K562 (cell line): Measurements from ENCODE around the gene CDCP1. TPM values are rescaled to one million over a fixed set of nuclear protein-coding genes. Genes with fewer than 3 reads are reported as not detected.
A peak's percentile ranks its signal among the peaks of the same experiment; 100 is the strongest.

Source experiments
- CAMTA2 ChIP-seq: fragments of 250-450 bp; sonication (Bioruptor Pico); conservative IDR thresholded peaks from 2 replicates; pipeline ENCODE4 v1.5.1; 2022
- CREM ChIP-seq: IDR thresholded peaks from 2 replicates; pipeline ENCODE4 v1.6.1; 2014; ENCODE audit warnings: antibody characterized with exemption, low read depth
- EZH2 ChIP-seq: IDR thresholded peaks from 2 replicates; pipeline ENCODE4 v1.6.1; 2012; ENCODE audit warnings: low read depth, mild to moderate bottlenecking, inconsistent platforms, low read length, borderline replicate concordance
- FOS ChIP-seq: IDR thresholded peaks from 3 replicates; pipeline ENCODE4 v1.6.1; 2011; ENCODE audit not compliant: insufficient read length; ENCODE audit errors: extremely low read depth
- KDM4B ChIP-seq, 2 experiments: fragments of 450-650 bp in 1 of 2; sonication (generic) in 1 of 2; IDR thresholded peaks; 2 replicates each; pipeline ENCODE4 v1.6.1; 2016 to 2017; ENCODE audit warnings: borderline replicate concordance in 2 of 2, antibody characterized with exemption in 1 of 2, low read depth in 1 of 2, mild to moderate bottlenecking in 1 of 2
- KDM5B ChIP-seq: fragments of 200-600 bp; sonication (generic); IDR thresholded peaks from 2 replicates; pipeline ENCODE4 v1.6.1; 2012; ENCODE audit warnings: low read depth, mild to moderate bottlenecking, moderate library complexity, low read length, control low read depth, inconsistent platforms; ENCODE audit not compliant: insufficient replicate concordance
- MCM2 ChIP-seq: fragments of 450-650 bp; IDR thresholded peaks from 2 replicates; pipeline ENCODE4 v1.6.1; 2017; ENCODE audit warnings: low read depth, mild to moderate bottlenecking
- NFRKB ChIP-seq: fragments of 450-650 bp; IDR thresholded peaks from 2 replicates; pipeline ENCODE4 v1.6.1; 2016; ENCODE audit warnings: low read depth
- NR2C2 ChIP-seq, 2 experiments: fragments of 200-800 bp in 1 of 2; sonication (Bioruptor generic) in 1 of 2; sonication (generic) in 1 of 2; formaldehyde crosslinking in 1 of 2; IDR thresholded peaks; 2 replicates each; pipeline versions ENCODE4 v1.6.1 to v1.8.0; 2016 to 2022; ENCODE audit warnings: mild to moderate bottlenecking in 1 of 2, missing compliant biosample characterization in 1 of 2, missing genetic modification characterization in 1 of 2, missing genetic modification reagents in 1 of 2
- NR3C1 ChIP-seq: sonication (generic); formaldehyde crosslinking; IDR thresholded peaks from 2 replicates; pipeline ENCODE4 v1.8.1; 2022; ENCODE audit warnings: missing genetic modification reagents
- NR4A1 ChIP-seq, 2 experiments: fragments of 250-450 bp in 1 of 2; fragments of 450-650 bp in 1 of 2; sonication (Bioruptor Pico) in 1 of 2; IDR thresholded peaks; 2 replicates each; pipeline versions ENCODE4 v1.4.0 to v1.6.1; 2016 to 2020; ENCODE audit warnings: mild to moderate bottlenecking in 2 of 2, missing compliant biosample characterization in 1 of 2, missing genetic modification characterization in 1 of 2, moderate library complexity in 1 of 2
- POLR2A ChIP-seq: fragments of 450-650 bp; conservative IDR thresholded peaks from 2 replicates; pipeline ENCODE4 v1.6.1; 2016
- RFX1 ChIP-seq: fragments of 450-650 bp; IDR thresholded peaks from 2 replicates; pipeline ENCODE4 v1.6.1; 2016; ENCODE audit warnings: mild to moderate bottlenecking, moderate library complexity
- RREB1 ChIP-seq: fragments of 250-450 bp; sonication (Bioruptor Pico); IDR thresholded peaks from 2 replicates; pipeline ENCODE4 v1.4.0; 2020
- TEAD1 ChIP-seq, 2 experiments: fragments of 450-650 bp in 1 of 2; sonication (generic) in 1 of 2; formaldehyde crosslinking; IDR thresholded peaks; 2 replicates each; pipeline versions ENCODE4 v1.4.0 to v1.8.0; 2020 to 2022; ENCODE audit warnings: mild to moderate bottlenecking in 2 of 2, missing genetic modification reagents in 1 of 2
- ZBTB26 ChIP-seq: fragments of 450-650 bp; formaldehyde crosslinking; IDR thresholded peaks from 2 replicates; pipeline ENCODE4 v1.4.0; 2022; ENCODE audit warnings: missing genetic modification characterization
- ZNF133 ChIP-seq: fragments of 250-450 bp; sonication (Bioruptor Pico); IDR thresholded peaks from 2 replicates; pipeline ENCODE4 v1.4.0; 2020; ENCODE audit warnings: mild to moderate bottlenecking
- ZNF583 ChIP-seq: fragments of 250-450 bp; sonication (Bioruptor Pico); IDR thresholded peaks from 2 replicates; pipeline ENCODE4 v1.4.0; 2020
- ZNF668 ChIP-seq: fragments of 250-450 bp; sonication (Bioruptor Pico); IDR thresholded peaks from 2 replicates; pipeline ENCODE4 v1.8.0; 2022; ENCODE audit warnings: mild to moderate bottlenecking, inconsistent platforms
- ZNF76 ChIP-seq: fragments of 250-450 bp; sonication (Bioruptor Pico); IDR thresholded peaks from 2 replicates; pipeline ENCODE4 v1.4.0; 2020; ENCODE audit warnings: mild to moderate bottlenecking, moderate library complexity, borderline replicate concordance
- polyA plus RNA-seq, 8 experiments: library from polyadenylated mRNA; depleted of rRNA in 4 of 8; stranded (reverse) in 5 of 8; unstranded in 3 of 8; fragments of >200 nt; fragmentation: Nextera tagmentation in 2 of 8; fragmentation: Illumina TruSeq in 1 of 8; extraction: Ambion mirVana in 2 of 8; extraction: Trizol in 1 of 8; gene quantifications; 2 replicates each; pipeline versions ENCODE4 v1.2.1 to v1.2.3, GENCODE V29; 2011 to 2014; ENCODE audit warnings: inconsistent platforms in 1 of 8, missing spikeins in 1 of 8
- total RNA-seq, 7 experiments: library from RNA; depleted of rRNA in 6 of 7; stranded (reverse); fragments of >200 nt in 6 of 7; fragmentation: Illumina TruSeq in 2 of 7; extraction: Trizol in 2 of 7; gene quantifications; 2 replicates each; pipeline versions ENCODE4 v1.2.1 to v1.2.3, GENCODE V29; 2011 to 2021; ENCODE audit warnings: low replicate concordance in 1 of 7
- TF ChIP-seq, protein P1 (sequence below): fragments of 250-450 bp; sonication (Bioruptor Pico); IDR thresholded peaks from 2 replicates; pipeline ENCODE4 v1.8.0; 2021; ENCODE audit warnings: moderate library complexity, mild to moderate bottlenecking, inconsistent platforms

Gene CDCP1
- total and polyA plus RNA-seq, 9 of the 15 experiments (the other 6 are each of a cell fraction or from before 2014, with no cell fraction given): 3.9 to 16.4 (median 5.2) TPM

- 0 out of 2 replicates have a peak, but pooled peaks have one; percentile 82 for TF ChIP-seq RREB1 (CRISPR knock-in tag)
- TF ChIP-seq POLR2A: peak; percentile 75
- peak; percentile 76 for TF ChIP-seq RFX1
- peak; percentile 84; the same call in 1 of the 2 replicates for TF ChIP-seq NR4A1 (CRISPR knock-in tag; IDR thresholded peaks at IDR 0.05)
- peak; percentile 72; the same call in 1 of the 2 replicates for TF ChIP-seq NR4A1 (tag; IDR thresholded peaks at IDR 0.05)
- TF ChIP-seq, protein P1, sequence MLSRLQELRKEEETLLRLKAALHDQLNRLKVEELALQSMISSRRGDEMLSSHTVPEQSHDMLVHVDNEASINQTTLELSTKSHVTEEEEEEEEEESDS (CRISPR knock-in tag): no peak
- peak; percentile 71; the same call in 1 of the 2 replicates for TF ChIP-seq ZNF76 (CRISPR knock-in tag)
- TF ChIP-seq NR3C1 (CRISPR knock-in tag): no peak
- TF ChIP-seq CAMTA2 (CRISPR knock-in tag): 0 out of 2 replicates have a peak, but pooled peaks have one; percentile 12
- peak; percentile 81 to 82; a peak in 3 of 4 replicates for TF ChIP-seq TEAD1 (CRISPR knock-in tag; IDR thresholded peaks at IDR 0.05)
- peak; percentile 67 for TF ChIP-seq KDM5B
- TF ChIP-seq EZH2: no peak
- TF ChIP-seq NFRKB: peak; percentile 79
- no peak for TF ChIP-seq ZNF133 (CRISPR knock-in tag)
- peak; percentile 79 for TF ChIP-seq CREM
- TF ChIP-seq FOS: peak; percentile 11
- no peak for TF ChIP-seq KDM4B (IDR thresholded peaks at IDR 0.05; ENCODE audit: borderline replicate concordance in 2 of 2, low read depth in 1 of 2)
- no peak for TF ChIP-seq ZNF668
- TF ChIP-seq NR2C2 (CRISPR knock-in tag; IDR thresholded peaks at IDR 0.05): no peak
- peak; percentile 63 for TF ChIP-seq NR2C2 (tag; IDR thresholded peaks at IDR 0.05)
- peak; percentile 85 for TF ChIP-seq ZNF583 (CRISPR knock-in tag)
- no peak for TF ChIP-seq MCM2
- TF ChIP-seq ZBTB26: no peak
Observed at GRCh38 chr3:45167011-45167911, 21.1 kb upstream of the CDCP1 start (continued).
